Small intestine (tissue), 7 donors: ENCODE measurements around the gene RGS17. TPM values are rescaled to one million over a fixed set of nuclear protein-coding genes. Genes with fewer than 3 reads are reported as not detected.
"Not testable (repeated sequence)": the region's sequence is repeated elsewhere in the genome, so short reads cannot be mapped to it uniquely, and the experiment has no call there.

Experiments used
- DNase-seq, 2 donors: peaks; one replicate each; pipeline versions ENCODE4 v3.0.0 to v3.0.0-alpha.2; 2013
- FAIRE-seq: peaks from 2 replicates; lab custom pipeline; 2012; peaks lifted over from hg19 to GRCh38; lab: Jason Lieb, UNC
- H3K27ac ChIP-seq, 3 donors: one replicate each; pipeline ENCODE4 v1.5.1; 2013; ENCODE audit warnings: low read length in 2 of 3, mild to moderate bottlenecking in 2 of 3, control low read depth in 1 of 3, inconsistent platforms in 1 of 3, low read depth in 1 of 3, moderate library complexity in 1 of 3
- H3K27me3 ChIP-seq, 3 donors: one replicate each; pipeline ENCODE4 v1.6.1; 2013; ENCODE audit warnings: low read length in 3 of 3, inconsistent platforms in 1 of 3; ENCODE audit not compliant: control insufficient read depth in 3 of 3, insufficient read depth in 3 of 3
- H3K36me3 ChIP-seq, 3 donors: one replicate each; pipeline ENCODE4 v1.6.1; 2013; ENCODE audit warnings: low read length in 3 of 3, inconsistent platforms in 1 of 3, low read depth in 1 of 3, mild to moderate bottlenecking in 1 of 3, moderate library complexity in 1 of 3; ENCODE audit not compliant: control insufficient read depth in 3 of 3, insufficient read depth in 2 of 3
- H3K4me1 ChIP-seq, 3 donors: one replicate each; pipeline ENCODE4 v1.6.1; 2013; ENCODE audit warnings: low read length in 2 of 3, inconsistent platforms in 1 of 3, low read depth in 1 of 3, mild to moderate bottlenecking in 1 of 3, moderate library complexity in 1 of 3; ENCODE audit not compliant: control insufficient read depth in 3 of 3, insufficient read depth in 2 of 3
- H3K4me3 ChIP-seq, 3 donors: one replicate each; pipeline ENCODE4 v1.5.1; 2013; ENCODE audit warnings: low read length in 3 of 3, control low read depth in 1 of 3, inconsistent platforms in 1 of 3, low read depth in 1 of 3, mild to moderate bottlenecking in 1 of 3, moderate library complexity in 1 of 3
- H3K9me3 ChIP-seq, 2 donors: one replicate each; pipeline ENCODE4 v1.6.1; 2013; ENCODE audit warnings: low read depth in 1 of 2, low read length in 1 of 2; ENCODE audit not compliant: control insufficient read depth in 2 of 2, insufficient read depth in 1 of 2
- WGBS, 3 donors: extraction: QIAGEN DNeasy Blood & Tissue Kit; methylation state at CpG; one replicate each; pipeline ENCODE4 v1.1.7; 2013; 5-methylcytosine and 5-hydroxymethylcytosine counted together
- polyA plus RNA-seq, 4 donors: library from polyadenylated mRNA; stranded (reverse) in 3 of 4; unstranded in 1 of 4; fragments of 200-250 nt in 3 of 4; fragments of 120-200 nt in 1 of 4; gene quantifications; one replicate each; pipeline versions ENCODE4 v1.2.1 to v1.2.3, GENCODE V29; 2013
- donor health status: healthy with polysubstance abuse.
- donor health status: control.
- donor health status: control.
- donor health status: Bipolar disorder and iron deficiency.
- donor health status: healthy.

RGS17 gene
- polyA plus RNA-seq, 4 donors = under 0.01 to 1.4 (median 0.15) TPM; not detected in 1

DNA sequence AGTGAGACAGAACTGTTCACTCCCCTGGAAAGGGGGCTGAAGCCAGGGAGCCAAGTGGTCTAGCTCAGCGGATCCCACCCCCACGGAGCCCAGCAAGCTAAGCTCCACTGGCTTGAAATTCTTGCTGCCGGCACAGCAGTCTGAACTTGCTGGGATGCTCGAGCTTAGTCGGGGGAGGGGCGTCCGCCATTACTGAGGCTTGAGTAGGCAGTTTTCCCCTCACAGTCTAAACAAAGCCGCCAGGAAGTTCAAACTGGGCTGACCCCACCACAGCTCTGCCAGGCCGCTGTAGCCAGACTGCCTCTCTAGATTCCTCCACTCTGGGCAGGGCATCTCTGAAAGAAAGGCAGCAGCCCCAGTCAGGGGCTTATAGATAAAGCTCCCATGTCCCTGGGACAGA is 20.0 kb downstream of the RGS17 start:
- DNase-seq, H3K4me1 ChIP-seq: not testable (repeated sequence)
- 75 to 85% (median 84%) methylated on average over 9 of the region's 9 CpGs for WGBS, 3 donors

GRCh38 chr6:153110612-153111011 is 20.5 kb downstream of the RGS17 start:
- DNase-seq, H3K36me3 ChIP-seq, H3K4me1 ChIP-seq, H3K27ac ChIP-seq, H3K9me3 ChIP-seq, H3K4me3 ChIP-seq, H3K27me3 ChIP-seq, FAIRE-seq: not testable (repeated sequence)
- WGBS, 3 donors = 86 to 96% (median 92%) methylated on average over 11 of the region's 11 CpGs

More for the DNA sequence above, 20.0 kb downstream of the RGS17 start:
- H3K36me3 ChIP-seq, H3K4me3 ChIP-seq, H3K27ac ChIP-seq, H3K27me3 ChIP-seq, FAIRE-seq, H3K9me3 ChIP-seq: not testable (repeated sequence)

DNA sequence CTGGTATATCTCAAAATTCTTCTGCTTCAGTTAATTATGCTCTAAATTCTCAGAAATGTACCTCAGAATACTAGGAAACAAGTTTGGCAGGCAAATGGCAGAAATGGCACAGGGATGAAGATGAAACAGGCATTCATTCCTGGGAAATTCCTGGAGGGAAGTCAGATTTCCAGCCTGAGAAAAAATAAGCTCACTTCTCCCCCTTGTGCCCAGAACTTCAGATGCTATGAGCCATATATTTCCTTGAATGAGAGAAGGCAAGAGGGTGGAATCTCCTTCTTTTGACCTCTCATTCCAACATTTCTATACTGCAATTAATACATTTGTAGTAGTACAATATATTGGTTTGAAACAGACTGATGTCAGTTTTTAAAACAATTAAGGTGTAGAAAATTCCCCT is 22.8 kb downstream of the RGS17 start:
- H3K4me1 ChIP-seq = no peaks in the 10 kb centered on the region
- H3K36me3 ChIP-seq = no peaks in the 10 kb centered on the region
- no peaks in the 10 kb centered on the region for H3K27me3 ChIP-seq
- H3K9me3 ChIP-seq = no peaks in the 10 kb centered on the region
- no peak overlapping the region for H3K27ac ChIP-seq
- DNase-seq = peak in 1 of 2 donors; percentile 6
- no peak overlapping the region for H3K4me3 ChIP-seq
- FAIRE-seq = no peak

DNA sequence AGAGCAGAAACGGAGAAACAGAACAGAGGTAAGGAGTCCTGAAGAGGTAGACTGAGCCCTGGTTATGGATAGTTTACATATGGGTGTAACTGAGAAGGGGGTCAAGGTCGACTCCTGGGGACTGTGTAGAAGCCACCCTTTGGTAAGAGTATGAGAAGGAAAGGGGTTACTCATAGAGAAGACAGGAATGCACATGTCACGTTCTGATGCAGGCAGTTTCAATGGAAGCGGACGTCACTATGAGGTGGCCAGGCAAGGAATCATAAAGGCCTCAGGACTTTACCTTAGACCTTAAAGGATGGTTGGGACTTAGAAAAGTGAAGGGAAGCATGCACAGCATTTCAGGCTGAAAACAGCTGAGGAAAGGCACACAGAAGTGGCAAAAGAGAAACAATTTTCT is 25.1 kb downstream of the RGS17 start:
- no peaks in the 10 kb centered on the region for H3K36me3 ChIP-seq
- WGBS, 3 donors = 86 to 87% (median 86%) methylated on average over 5 of the region's 5 CpGs
- no peaks in the 10 kb centered on the region for H3K27me3 ChIP-seq
- H3K4me1 ChIP-seq = no peaks in the 10 kb centered on the region
- H3K4me3 ChIP-seq = no peak overlapping the region
- DNase-seq (no peak), FAIRE-seq (no peak)
- no peaks in the 10 kb centered on the region for H3K9me3 ChIP-seq
- no peak overlapping the region for H3K27ac ChIP-seq

GRCh38 chr6:153104220-153104619 is 26.9 kb downstream of the RGS17 start:
- Histone ChIP-seq H3K4me1 (no peaks in the 10 kb centered on the region), H3K36me3 (no peaks in the 10 kb centered on the region), H3K9me3 (no peaks in the 10 kb centered on the region), H3K27ac (no peak overlapping the region), H3K4me3 (no peak overlapping the region), H3K27me3 (no peaks in the 10 kb centered on the region)
- 34 to 50% (median 50%) methylated on average over 4 of the region's 4 CpGs for WGBS, 3 donors
- FAIRE-seq (no peak), DNase-seq (no peak)

DNA sequence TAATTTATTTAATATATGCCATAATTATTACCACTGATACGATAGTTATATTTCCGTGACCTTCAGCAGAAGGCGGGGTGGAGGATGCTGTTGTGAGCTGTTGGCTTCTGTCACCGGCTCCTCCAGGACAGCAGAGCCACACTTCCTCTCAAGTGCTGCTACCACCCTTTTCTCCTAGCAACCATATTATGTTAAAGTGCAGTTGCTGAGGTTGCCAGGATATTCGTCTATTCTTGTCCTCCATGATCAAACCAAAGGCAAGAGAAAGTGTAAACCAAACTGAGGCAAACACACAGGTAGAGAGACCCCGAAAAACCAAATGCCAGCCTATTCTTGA is 27.8 kb downstream of the RGS17 start:
- DNase-seq (no peak), FAIRE-seq (no peak)
- 74 to 89% (median 84%) methylated on average over 6 of the region's 6 CpGs for WGBS, 3 donors
- Histone ChIP-seq H3K36me3 (no peaks in the 10 kb centered on the region), H3K9me3 (no peaks in the 10 kb centered on the region), H3K4me1 (no peaks in the 10 kb centered on the region), H3K27me3 (no peaks in the 10 kb centered on the region), H3K27ac (no peak overlapping the region), H3K4me3 (no peak overlapping the region)

DNA sequence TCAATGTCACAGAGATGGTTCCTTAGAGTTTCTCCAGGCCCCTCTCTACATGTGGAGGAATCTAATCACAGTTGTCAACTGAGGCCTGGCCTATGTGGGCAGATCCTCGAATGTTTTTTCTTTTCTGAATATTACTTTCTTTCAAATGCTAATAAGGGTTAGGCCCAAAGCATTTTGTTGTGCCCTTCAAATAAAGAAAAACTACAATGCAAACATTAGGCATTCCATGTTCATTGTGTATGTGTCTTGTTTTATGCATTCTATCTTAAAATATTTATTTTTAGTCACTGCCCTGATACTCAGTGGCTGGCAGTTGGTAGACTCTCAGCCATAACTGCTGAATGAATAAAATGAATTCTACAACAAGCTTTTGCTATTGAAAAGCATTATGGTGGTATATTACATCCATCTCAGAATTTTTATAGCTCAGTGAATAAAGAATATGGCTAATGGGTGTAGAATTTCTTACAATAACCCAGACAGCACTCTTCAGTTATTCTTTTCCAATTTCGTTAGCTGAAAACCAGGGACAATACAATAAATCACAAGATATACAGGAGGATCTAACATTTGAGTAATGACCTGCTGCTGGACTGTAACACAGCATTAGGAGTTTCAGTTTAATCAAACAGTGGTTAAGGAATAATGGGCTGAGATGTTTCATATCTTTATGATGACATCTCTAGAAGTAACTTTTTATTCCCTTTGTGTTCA is 28.3 kb downstream of the RGS17 start:
- Histone ChIP-seq H3K4me3 (no peak overlapping the region), H3K4me1 (no peaks in the 10 kb centered on the region), H3K9me3 (no peaks in the 10 kb centered on the region), H3K36me3 (no peaks in the 10 kb centered on the region), H3K27me3 (no peaks in the 10 kb centered on the region), H3K27ac (no peak overlapping the region)
- WGBS, 3 donors = 61 to 74% (median 61%) methylated on average over 2 of the region's 2 CpGs
- DNase-seq (no peak), FAIRE-seq (no peak)

DNA sequence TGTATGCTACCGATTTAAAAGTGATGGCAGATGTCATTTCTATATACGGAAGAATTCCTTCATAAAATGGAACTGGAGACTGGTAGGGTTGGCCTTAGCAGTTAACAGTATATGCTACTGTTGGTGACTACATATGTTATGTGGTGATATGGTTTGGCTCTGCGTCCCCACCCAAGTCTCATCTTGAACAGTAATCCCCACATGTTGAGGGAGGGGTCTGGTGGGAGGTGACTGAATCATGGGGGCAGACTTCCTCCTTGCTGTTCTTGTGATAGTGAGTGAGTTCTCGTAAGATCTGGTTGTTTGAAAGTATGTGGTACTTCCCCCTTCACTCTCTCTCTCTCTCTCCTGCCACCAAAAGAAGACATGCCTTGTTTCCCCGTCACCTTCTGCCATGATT is 29.6 kb downstream of the RGS17 start:
- H3K36me3 ChIP-seq = no peaks in the 10 kb centered on the region
- DNase-seq = no peak
- no peak overlapping the region for H3K27ac ChIP-seq
- FAIRE-seq = no peak
- 92 to 93% (median 93%) methylated on average over 5 of the region's 5 CpGs for WGBS, 3 donors
- H3K4me3 ChIP-seq = no peak overlapping the region
- H3K4me1 ChIP-seq = no peaks in the 10 kb centered on the region
- H3K27me3 ChIP-seq = no peaks in the 10 kb centered on the region
- H3K9me3 ChIP-seq = no peaks in the 10 kb centered on the region

DNA sequence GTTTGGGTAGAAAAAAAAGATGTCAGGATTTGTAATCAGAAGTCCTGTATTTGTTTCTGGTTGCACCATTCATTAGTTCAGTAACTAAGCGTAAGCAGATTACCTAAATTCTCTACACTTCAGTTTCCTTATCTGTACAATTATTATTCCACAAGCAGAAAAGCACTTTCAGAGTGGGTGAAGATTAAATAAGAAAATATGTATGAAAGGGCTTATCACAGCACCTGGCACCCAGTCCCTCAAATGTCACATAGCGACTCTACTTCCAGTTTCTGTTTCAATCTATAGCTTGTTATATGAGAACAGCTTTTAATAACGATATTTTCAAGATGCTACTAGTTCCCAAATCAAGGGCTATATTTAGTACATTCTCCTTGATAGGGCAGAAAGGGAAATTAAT is 31.4 kb downstream of the RGS17 start:
- no peak overlapping the region for H3K27ac ChIP-seq
- H3K27me3 ChIP-seq = no peaks in the 10 kb centered on the region
- H3K4me1 ChIP-seq = no peaks in the 10 kb centered on the region
- WGBS, 3 donors = 12 to 54% (median 30%) methylated on average over 3 of the region's 3 CpGs
- H3K4me3 ChIP-seq = no peak overlapping the region
- peak in 1 of 2 donors; percentile 8 for DNase-seq
- H3K9me3 ChIP-seq = no peaks in the 10 kb centered on the region
- no peaks in the 10 kb centered on the region for H3K36me3 ChIP-seq
- FAIRE-seq = no peak
